GM04503 (cell line): Measurements from ENCODE around the gene SMIM28.

Source experiments
- DNase-seq: peaks from one replicate; pipeline ENCODE4 v3.0.0-alpha.2; 2012; ENCODE audit warnings: low read depth

Gene SMIM28

DNA sequence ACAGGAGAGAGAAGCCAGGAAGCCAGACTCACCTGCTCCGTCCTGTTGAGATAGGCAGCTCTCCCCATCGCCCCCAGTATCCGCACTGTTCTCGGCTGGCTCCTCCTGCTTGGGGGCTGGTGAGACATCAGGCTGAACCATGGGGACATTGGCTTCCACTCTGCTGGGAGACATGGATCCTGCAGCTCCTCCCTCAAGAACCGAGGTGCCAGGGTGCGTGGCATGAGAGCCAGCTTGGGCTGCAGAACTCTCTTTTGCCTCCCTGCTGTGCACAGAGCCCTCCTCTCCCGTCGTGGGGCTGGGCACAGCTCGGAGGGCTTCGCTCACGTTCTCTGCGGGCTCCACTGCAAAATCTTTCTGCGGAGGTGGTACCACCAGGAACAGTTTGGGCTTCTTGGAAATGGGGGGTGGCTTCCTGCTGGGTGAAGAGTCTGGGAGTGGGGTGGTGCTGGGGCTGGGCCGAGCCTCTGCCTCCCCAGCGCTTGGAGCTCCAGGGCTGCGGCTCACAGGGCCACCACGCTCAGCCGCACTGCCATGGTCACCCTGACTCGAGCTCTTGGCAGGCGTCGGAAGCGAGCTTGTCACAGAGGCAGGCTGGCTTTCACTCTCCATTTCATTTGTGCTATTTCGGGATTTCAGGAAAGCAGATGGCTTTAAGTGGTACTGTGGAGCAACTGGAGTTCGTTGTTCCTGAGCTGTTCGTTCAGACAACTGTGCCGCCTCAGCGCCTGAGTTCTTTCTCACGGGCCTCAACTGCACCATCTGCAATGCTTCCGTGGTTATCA, 52.8 kb downstream of the SMIM28 start:
- no peak for DNase-seq

GRCh38 chr6:138431256-138432062, 53.8 kb downstream of the SMIM28 start:
- DNase-seq: no peak

DNA sequence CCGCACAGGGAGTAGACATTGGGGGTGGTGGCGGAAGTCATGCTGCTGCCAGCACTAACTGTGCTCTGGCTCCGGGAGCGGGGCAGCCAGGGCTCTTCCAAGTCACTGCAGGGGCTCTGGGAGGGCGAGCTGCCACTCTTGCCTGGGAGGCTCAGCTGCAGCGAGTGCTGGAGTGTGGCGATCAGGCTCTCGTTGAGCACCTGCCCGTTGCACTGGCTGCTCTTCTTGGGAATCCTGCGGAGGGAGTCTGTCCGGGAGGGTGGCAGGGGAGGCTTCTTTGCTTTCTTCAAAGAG, 54.3 kb downstream of the SMIM28 start:
- DNase-seq: no peak
